ENCODE data around the gene AXIN1.
"Not testable (repeated sequence)": the region's sequence is repeated elsewhere in the genome, so short reads cannot be mapped to it uniquely, and the experiment has no call there.

The AXIN1 gene

GRCh38 chr16:351804-352520, 561 bp downstream of the AXIN1 start:
- no peak for DNase-seq

GRCh38 chr16:350203-350602, 2.3 kb downstream of the AXIN1 start:
- DNase-seq: no peak

- DNase-seq: no peak
Measured at GRCh38 chr16:349211-349610, 3.3 kb downstream of the AXIN1 start.

- DNase-seq: not testable (repeated sequence)
Measured at GRCh38 chr16:348495-348894, 4.0 kb downstream of the AXIN1 start.

GRCh38 chr16:347203-347602, 5.3 kb downstream of the AXIN1 start:
- DNase-seq: no peak

- no peak for DNase-seq
Measured at GRCh38 chr16:346587-346986, 5.9 kb downstream of the AXIN1 start.

GRCh38 chr16:345772-346171, 6.8 kb downstream of the AXIN1 start:
- no peak for DNase-seq

- no peak for DNase-seq
Measured at GRCh38 chr16:342455-343213, 9.9 kb downstream of the AXIN1 start.

- DNase-seq: not testable (repeated sequence)
Measured at GRCh38 chr16:341974-342336, 10.6 kb downstream of the AXIN1 start.

GRCh38 chr16:341095-341973, 11.2 kb downstream of the AXIN1 start:
- not testable (repeated sequence) for DNase-seq

- DNase-seq: no peak
Measured at GRCh38 chr16:340370-341091, 12.0 kb downstream of the AXIN1 start.

- DNase-seq: no peak
Measured at GRCh38 chr16:339680-340079, 12.8 kb downstream of the AXIN1 start.

GRCh38 chr16:337975-338575, 14.4 kb downstream of the AXIN1 start:
- DNase-seq: no peak

GRCh38 chr16:337437-337836, 15.1 kb downstream of the AXIN1 start:
- DNase-seq: no peak

- no peak for DNase-seq
Measured at GRCh38 chr16:336269-336668, 16.3 kb downstream of the AXIN1 start.

- not testable (repeated sequence) for DNase-seq
Measured at GRCh38 chr16:334861-335632, 17.5 kb downstream of the AXIN1 start.

GRCh38 chr16:334164-334832, 18.2 kb downstream of the AXIN1 start:
- not testable (repeated sequence) for DNase-seq

- no peak for DNase-seq
Measured at GRCh38 chr16:333406-334094, 19.0 kb downstream of the AXIN1 start.

- not testable (repeated sequence) for DNase-seq
Measured at GRCh38 chr16:331181-331814, 21.2 kb downstream of the AXIN1 start.

GRCh38 chr16:330741-331140, 21.8 kb downstream of the AXIN1 start:
- no peak for DNase-seq
